LNCaP clone FGC (cell line): Measurements from ENCODE around the gene CPA2.

Source experiments
- DNase-seq: peaks from one replicate; pipeline ENCODE4 v3.0.0-alpha.2; 2011; ENCODE audit warnings: low read depth
- H3K4me3 ChIP-seq: 2 replicates; pipeline ENCODE4 v1.5.1; 2011; ENCODE audit warnings: mild to moderate bottlenecking, low read depth, low read length, control low read depth
- CTCF ChIP-seq: IDR thresholded peaks from 2 replicates; pipeline ENCODE4 v1.5.1; 2012; ENCODE audit warnings: mild to moderate bottlenecking; ENCODE audit not compliant: control insufficient read depth, insufficient read depth; ENCODE audit errors: extremely low read depth

CPA2 gene

GRCh38 chr7:130262448-130262847 is 4.2 kb upstream of the CPA2 start:
- no peak for TF ChIP-seq CTCF
- DNase-seq, result no peak
- H3K4me3 ChIP-seq, result no peak overlapping the region

- no peak for TF ChIP-seq CTCF
- no peak for DNase-seq
- no peak overlapping the region for H3K4me3 ChIP-seq
Observed at GRCh38 chr7:130263130-130263529, 3.5 kb upstream of the CPA2 start.

DNA sequence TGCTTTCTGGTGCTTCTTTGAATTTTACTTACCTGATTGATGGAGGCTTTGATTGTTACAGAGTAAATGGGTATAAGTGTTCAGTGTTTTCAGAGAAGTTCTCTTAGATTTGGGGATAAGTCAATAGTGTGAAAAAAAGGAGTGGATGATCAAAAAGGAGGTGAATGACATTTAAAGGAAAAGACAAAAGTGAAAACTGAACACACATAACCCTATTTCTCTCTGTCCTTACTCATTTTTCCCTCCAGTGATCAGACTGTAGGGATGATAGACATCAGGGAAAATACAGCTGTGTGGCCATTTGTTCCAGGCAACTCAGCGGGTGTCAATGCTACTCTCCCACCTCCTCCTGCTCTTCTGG is 278 bp downstream of the CPA2 start:
- TF ChIP-seq CTCF, result no peak
- DNase-seq, result no peak
- no peak overlapping the region for H3K4me3 ChIP-seq

- DNase-seq, result no peak
- TF ChIP-seq CTCF, result no peak
- no peak overlapping the region for H3K4me3 ChIP-seq
Observed at GRCh38 chr7:130268463-130269317, 2.0 kb downstream of the CPA2 start.

GRCh38 chr7:130269318-130269694 is 2.6 kb downstream of the CPA2 start:
- no peak for DNase-seq
- TF ChIP-seq CTCF, result no peak
- H3K4me3 ChIP-seq, result no peak overlapping the region

DNA sequence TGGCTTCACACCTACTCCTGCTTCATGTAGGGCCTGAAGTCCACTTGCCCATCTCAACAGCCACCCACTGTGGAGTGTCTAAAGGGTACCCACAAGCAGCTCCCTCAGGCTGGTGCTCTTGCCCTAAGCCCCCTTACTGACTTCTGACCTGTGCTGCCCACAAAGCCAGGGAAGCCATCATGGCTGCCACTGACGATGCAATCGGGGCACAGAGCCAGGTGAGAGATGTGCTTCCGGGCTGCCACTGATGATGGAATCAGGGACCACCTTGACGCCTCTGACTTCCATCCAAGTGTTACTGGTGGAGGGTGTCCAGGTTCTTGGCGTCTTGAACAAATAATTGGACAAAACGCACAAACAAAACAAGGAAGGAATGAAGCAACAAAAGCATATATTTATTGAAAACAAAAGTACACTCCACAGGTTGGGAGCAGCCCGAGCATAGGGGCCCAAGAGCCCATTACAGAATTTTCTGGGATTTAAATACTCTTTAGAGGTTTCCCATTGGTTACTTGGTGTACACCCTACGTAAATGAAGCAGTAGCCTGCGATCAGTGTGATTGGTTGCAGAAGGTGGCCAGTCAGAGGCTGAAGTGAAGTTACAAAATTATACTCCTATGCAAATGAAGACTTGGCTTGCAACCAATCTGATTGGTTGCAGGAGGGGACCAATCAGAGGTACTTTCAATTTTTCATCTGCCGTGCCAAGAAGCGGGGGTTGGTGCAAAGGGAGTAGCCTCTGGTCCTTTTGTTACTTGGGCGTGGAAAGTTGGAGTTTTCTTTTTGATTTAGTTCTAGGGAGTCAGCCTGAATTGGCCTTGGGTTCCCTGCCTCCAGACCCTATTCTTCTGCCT is 4.5 kb downstream of the CPA2 start:
- no peak for TF ChIP-seq CTCF
- DNase-seq, result no peak

More for the DNA sequence above, 4.5 kb downstream of the CPA2 start:
- no peak overlapping the region for H3K4me3 ChIP-seq
